Osteocyte (in vitro differentiated cells): ENCODE measurements around the gene CTBP2. TPM values are rescaled to one million over a fixed set of nuclear protein-coding genes. Genes with fewer than 3 reads are reported as not detected.

Source experiments
- DNase-seq: peaks from one replicate; pipeline ENCODE4 v3.0.0; 2021; ENCODE audit warnings: mixed read lengths; ENCODE audit not compliant: unreplicated experiment; ENCODE audit errors: extremely low spot score
- H3K27ac Mint-ChIP-seq: one replicate; pipeline ENCODE4 v1.8.0; 2021; ENCODE audit warnings: mild to moderate bottlenecking, mixed read lengths; ENCODE audit not compliant: unreplicated experiment
- H3K27me3 Mint-ChIP-seq: one replicate; pipeline ENCODE4 v1.8.0; 2021; ENCODE audit warnings: mixed read lengths; ENCODE audit not compliant: unreplicated experiment
- H3K36me3 Mint-ChIP-seq: one replicate; pipeline ENCODE4 v1.8.0; 2021; ENCODE audit warnings: mixed read lengths; ENCODE audit not compliant: unreplicated experiment
- H3K4me1 Mint-ChIP-seq: one replicate; pipeline ENCODE4 v1.8.0; 2021; ENCODE audit warnings: mixed read lengths; ENCODE audit not compliant: unreplicated experiment
- H3K4me3 Mint-ChIP-seq: one replicate; pipeline ENCODE4 v1.8.0; 2021; ENCODE audit warnings: mild to moderate bottlenecking, moderate library complexity, mixed read lengths; ENCODE audit not compliant: unreplicated experiment
- H3K9me3 Mint-ChIP-seq: one replicate; pipeline ENCODE4 v1.8.0; 2021; ENCODE audit warnings: mixed read lengths; ENCODE audit not compliant: unreplicated experiment
- total RNA-seq: library from RNA; stranded (reverse); gene quantifications from 2 replicates; pipeline ENCODE4 v1.2.1, GENCODE V29; 2021
- TF ChIP-seq, protein P1 (sequence below): fragments of 200-600 bp; sonication (generic); IDR thresholded peaks from 2 replicates; pipeline ENCODE4 v1.5.0; 2021; ENCODE audit warnings: antibody characterized with exemption, mild to moderate bottlenecking, moderate library complexity

CTBP2 gene
- total RNA-seq, 1 donor from 2014 or later = 125 TPM

DNA sequence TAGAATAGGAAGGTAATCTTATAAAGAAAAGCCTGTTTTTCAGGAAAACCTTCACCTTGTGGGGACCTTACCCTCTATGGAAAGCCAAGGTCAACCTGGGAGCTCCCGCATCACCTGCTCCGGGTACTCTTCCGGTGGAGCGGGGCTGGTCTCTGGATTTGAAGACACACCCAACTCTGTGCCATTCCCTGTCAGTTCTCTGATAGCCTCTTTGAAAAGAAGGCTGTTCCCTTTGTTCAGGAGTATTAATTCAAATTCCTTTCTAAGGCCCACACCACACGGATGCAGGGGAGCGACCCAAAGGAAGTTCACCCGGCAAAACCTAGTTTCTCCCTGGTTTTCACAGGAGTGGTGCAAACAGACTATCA lies 10.7 kb downstream of the CTBP2 start:
- peaks cover 84% of the 10 kb centered on the region for H3K4me1 Mint-ChIP-seq
- H3K4me3 Mint-ChIP-seq = no peak overlapping the region
- peak overlapping the region; percentile 79 for H3K27ac Mint-ChIP-seq
- no peak for DNase-seq
- TF ChIP-seq, protein P1, sequence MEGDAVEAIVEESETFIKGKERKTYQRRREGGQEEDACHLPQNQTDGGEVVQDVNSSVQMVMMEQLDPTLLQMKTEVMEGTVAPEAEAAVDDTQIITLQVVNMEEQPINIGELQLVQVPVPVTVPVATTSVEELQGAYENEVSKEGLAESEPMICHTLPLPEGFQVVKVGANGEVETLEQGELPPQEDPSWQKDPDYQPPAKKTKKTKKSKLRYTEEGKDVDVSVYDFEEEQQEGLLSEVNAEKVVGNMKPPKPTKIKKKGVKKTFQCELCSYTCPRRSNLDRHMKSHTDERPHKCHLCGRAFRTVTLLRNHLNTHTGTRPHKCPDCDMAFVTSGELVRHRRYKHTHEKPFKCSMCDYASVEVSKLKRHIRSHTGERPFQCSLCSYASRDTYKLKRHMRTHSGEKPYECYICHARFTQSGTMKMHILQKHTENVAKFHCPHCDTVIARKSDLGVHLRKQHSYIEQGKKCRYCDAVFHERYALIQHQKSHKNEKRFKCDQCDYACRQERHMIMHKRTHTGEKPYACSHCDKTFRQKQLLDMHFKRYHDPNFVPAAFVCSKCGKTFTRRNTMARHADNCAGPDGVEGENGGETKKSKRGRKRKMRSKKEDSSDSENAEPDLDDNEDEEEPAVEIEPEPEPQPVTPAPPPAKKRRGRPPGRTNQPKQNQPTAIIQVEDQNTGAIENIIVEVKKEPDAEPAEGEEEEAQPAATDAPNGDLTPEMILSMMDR = no peak
- H3K27me3 Mint-ChIP-seq = no peaks in the 10 kb centered on the region
- no peaks in the 10 kb centered on the region for H3K9me3 Mint-ChIP-seq
- H3K36me3 Mint-ChIP-seq = peaks cover 4% of the 10 kb centered on the region

DNA sequence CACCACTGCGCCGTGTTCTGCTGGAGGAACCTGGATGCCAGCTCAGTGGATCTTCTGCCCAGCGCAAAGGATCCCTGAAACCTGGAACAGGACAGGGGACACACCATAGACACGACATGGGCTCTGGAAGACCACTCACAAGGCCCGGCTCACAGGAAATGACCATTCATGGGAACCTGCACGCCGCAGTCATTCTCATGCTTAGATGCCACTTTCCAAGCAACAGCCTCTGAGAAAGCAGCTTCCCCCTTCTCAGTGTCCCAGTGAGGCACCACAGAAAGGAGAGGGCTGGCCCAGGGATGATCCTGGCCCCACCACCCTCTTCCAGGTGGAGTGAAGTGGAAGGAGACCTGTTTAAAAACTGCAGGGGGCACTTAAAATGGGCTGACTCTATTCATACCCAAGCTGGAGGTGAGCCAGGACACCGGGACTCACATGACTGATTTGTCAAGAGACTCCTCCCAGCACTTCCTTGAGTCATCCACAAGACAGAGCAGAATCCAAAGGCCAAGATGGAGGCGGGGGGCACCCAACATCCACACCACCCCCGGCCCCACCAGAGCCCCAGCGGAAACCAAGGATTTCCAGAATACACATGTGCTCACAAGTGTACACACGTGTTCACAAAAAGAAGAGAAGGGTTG lies 11.2 kb downstream of the CTBP2 start:
- Mint-ChIP-seq H3K27me3 (no peaks in the 10 kb centered on the region), H3K27ac (peak overlapping the region; percentile 79), H3K4me3 (no peak overlapping the region), H3K4me1 (peaks cover 84% of the 10 kb centered on the region), H3K36me3 (peaks cover 4% of the 10 kb centered on the region), H3K9me3 (no peaks in the 10 kb centered on the region)
- TF ChIP-seq, protein P1 = no peak
- DNase-seq = no peak

DNA sequence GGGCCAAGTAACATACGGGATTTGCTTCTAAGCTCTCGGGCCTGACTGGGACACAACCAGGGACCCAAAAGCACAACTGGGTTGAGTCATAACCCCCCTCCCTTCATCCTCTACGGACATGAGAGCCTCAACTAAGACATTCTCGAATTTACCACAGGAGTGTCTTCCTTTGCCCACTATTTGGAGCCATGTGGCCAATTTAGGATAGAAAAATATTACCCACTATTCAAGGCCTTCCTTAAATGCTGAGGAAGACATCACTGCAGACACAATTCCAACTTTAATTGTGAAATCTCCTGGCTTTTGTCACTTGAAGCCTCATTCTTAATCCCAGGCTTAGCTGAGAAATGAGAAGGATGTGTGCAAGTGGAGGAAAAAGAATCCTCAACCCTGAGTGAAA lies 11.8 kb downstream of the CTBP2 start:
- no peaks in the 10 kb centered on the region for H3K9me3 Mint-ChIP-seq
- H3K4me3 Mint-ChIP-seq = no peak overlapping the region
- peaks cover 4% of the 10 kb centered on the region for H3K36me3 Mint-ChIP-seq
- H3K4me1 Mint-ChIP-seq = peaks cover 83% of the 10 kb centered on the region
- DNase-seq = no peak
- peak overlapping the region; percentile 79 for H3K27ac Mint-ChIP-seq
- TF ChIP-seq, protein P1 = no peak
- H3K27me3 Mint-ChIP-seq = no peaks in the 10 kb centered on the region

GRCh38 chr10:125147971-125148439 lies 12.4 kb downstream of the CTBP2 start:
- H3K36me3 Mint-ChIP-seq = peaks cover 4% of the 10 kb centered on the region
- no peaks in the 10 kb centered on the region for H3K27me3 Mint-ChIP-seq
- peaks cover 78% of the 10 kb centered on the region for H3K4me1 Mint-ChIP-seq
- H3K9me3 Mint-ChIP-seq = no peaks in the 10 kb centered on the region
- peak overlapping the region; percentile 79 for H3K27ac Mint-ChIP-seq
- peak overlapping the region; percentile 5 for H3K4me3 Mint-ChIP-seq
- TF ChIP-seq, protein P1 = no peak
- no peak for DNase-seq

- Mint-ChIP-seq H3K27ac (peak overlapping the region; percentile 79), H3K36me3 (peaks cover 4% of the 10 kb centered on the region), H3K4me3 (no peak overlapping the region), H3K4me1 (peaks cover 74% of the 10 kb centered on the region), H3K9me3 (no peaks in the 10 kb centered on the region), H3K27me3 (no peaks in the 10 kb centered on the region)
- no peak for DNase-seq
- TF ChIP-seq, protein P1 = no peak
Observed at GRCh38 chr10:125146791-125147579, 13.4 kb downstream of the CTBP2 start.
